Neural cell (in vitro differentiated cells): ENCODE results near the gene SBSN. TPM values are rescaled to one million over a fixed set of nuclear protein-coding genes. Genes with fewer than 3 reads are reported as not detected.

ENCODE experiments used
- H2AFZ ChIP-seq: fragments of 200-600, 300-800 bp; sonication (generic), shearing (Covaris generic); 2 replicates; pipeline ENCODE4 v1.6.0; 2014; ENCODE audit warnings: low read depth, mild to moderate bottlenecking, antibody characterized with exemption, low read length, moderate library complexity
- H3F3A ChIP-seq: fragments of 200-600 bp; shearing (Covaris generic); 2 replicates; pipeline ENCODE4 v1.6.1; 2016; ENCODE audit warnings: mild to moderate bottlenecking, moderate library complexity, mixed read lengths, antibody characterized with exemption, low read length; ENCODE audit not compliant: insufficient read depth, poor library complexity, severe bottlenecking
- H3K27ac ChIP-seq: fragments of 200-600, 300-800 bp; sonication (generic), shearing (Covaris generic); 2 replicates; pipeline ENCODE4 v1.5.1; 2014; ENCODE audit warnings: mild to moderate bottlenecking, low read length, moderate library complexity
- H3K27me3 ChIP-seq: fragments of 300-800, 200-600 bp; sonication (generic), shearing (Covaris generic); 2 replicates; pipeline ENCODE4 v1.6.0; 2014; ENCODE audit warnings: mild to moderate bottlenecking, low read depth, low read length, moderate library complexity; ENCODE audit not compliant: insufficient read depth
- H3K36me3 ChIP-seq: fragments of 300-800, 200-600 bp; sonication (generic), shearing (Covaris generic); 2 replicates; pipeline ENCODE4 v1.5.1; 2014; ENCODE audit warnings: mild to moderate bottlenecking, antibody characterized with exemption, low read length, moderate library complexity; ENCODE audit not compliant: insufficient read depth
- H3K4me2 ChIP-seq: fragments of 300-800, 200-600 bp; sonication (generic), shearing (Covaris generic); 2 replicates; pipeline ENCODE4 v1.6.0; 2014; ENCODE audit warnings: mild to moderate bottlenecking, low read length
- H3K4me3 ChIP-seq: fragments of 300-800, 200-600 bp; sonication (generic), shearing (Covaris generic); 2 replicates; pipeline ENCODE4 v1.5.1; 2014; ENCODE audit warnings: mild to moderate bottlenecking, low read length, moderate library complexity
- H3K79me2 ChIP-seq: fragments of 200-600 bp; shearing (Covaris generic); replicated peaks from 2 replicates; pipeline ENCODE4 v1.6.0; 2014; ENCODE audit warnings: mild to moderate bottlenecking, low read length, moderate library complexity; ENCODE audit not compliant: insufficient read depth
- H3K9ac ChIP-seq: fragments of 300-800, 200-600 bp; sonication (generic), shearing (Covaris generic); 2 replicates; pipeline ENCODE4 v1.6.1; 2016; ENCODE audit warnings: mild to moderate bottlenecking, low read length, mixed read lengths
- H3K9me2 ChIP-seq: fragments of 200-600 bp; shearing (Covaris generic); 2 replicates; pipeline ENCODE4 v1.6.1; 2016; ENCODE audit warnings: mild to moderate bottlenecking, low read length, mixed read lengths; ENCODE audit not compliant: insufficient read depth
- H3K9me3 ChIP-seq: fragments of 200-600, 300-800 bp; sonication (generic), shearing (Covaris generic); 2 replicates; pipeline ENCODE4 v1.6.1; 2016; ENCODE audit warnings: mild to moderate bottlenecking, mixed run types, low read length, moderate library complexity, mixed read lengths
- H4K20me1 ChIP-seq: fragments of 200-600 bp; shearing (Covaris generic); 2 replicates; pipeline ENCODE4 v1.6.1; 2016; ENCODE audit warnings: mild to moderate bottlenecking, mixed run types; ENCODE audit not compliant: insufficient read depth
- CTCF ChIP-seq: fragments of 450-650 bp; IDR thresholded peaks from 2 replicates; pipeline ENCODE4 v1.5.1; 2014; ENCODE audit warnings: antibody characterized with exemption, mild to moderate bottlenecking, moderate library complexity; ENCODE audit not compliant: poor library complexity, severe bottlenecking
- EP300 ChIP-seq: fragments of 450-650 bp; conservative IDR thresholded peaks from 2 replicates; pipeline ENCODE4 v1.6.1; 2014; ENCODE audit warnings: antibody characterized with exemption, mild to moderate bottlenecking, moderate library complexity; ENCODE audit not compliant: poor library complexity, severe bottlenecking
- EZH2 ChIP-seq: fragments of 200-600, 300-800 bp; shearing (Covaris generic), sonication (generic); IDR thresholded peaks from 2 replicates; pipeline ENCODE4 v1.6.1; 2014; ENCODE audit warnings: antibody characterized with exemption, low read length, borderline replicate concordance, mild to moderate bottlenecking; ENCODE audit not compliant: insufficient read depth, poor library complexity, severe bottlenecking
- MXI1 ChIP-seq: fragments of 450-650 bp; conservative IDR thresholded peaks from 2 replicates; pipeline ENCODE4 v1.6.1; 2014; ENCODE audit warnings: antibody characterized with exemption, mild to moderate bottlenecking; ENCODE audit not compliant: poor library complexity, severe bottlenecking
- POLR2AphosphoS5 ChIP-seq: IDR thresholded peaks from 2 replicates; pipeline ENCODE4 v1.6.1; 2012
- RAD21 ChIP-seq: fragments of 450-650 bp; conservative IDR thresholded peaks from 2 replicates; pipeline ENCODE4 v1.6.1; 2014; ENCODE audit warnings: antibody characterized with exemption, mild to moderate bottlenecking, moderate library complexity
- REST ChIP-seq: IDR thresholded peaks from 2 replicates; pipeline ENCODE4 v1.6.1; 2012; ENCODE audit warnings: borderline replicate concordance
- SMC3 ChIP-seq: fragments of 450-650 bp; conservative IDR thresholded peaks from 2 replicates; pipeline ENCODE4 v1.6.1; 2014; ENCODE audit warnings: antibody characterized with exemption, mild to moderate bottlenecking, moderate library complexity; ENCODE audit not compliant: poor library complexity
- TAF1 ChIP-seq: IDR thresholded peaks from 2 replicates; pipeline ENCODE4 v1.6.1; 2012; ENCODE audit warnings: low read depth
- polyA plus RNA-seq: library from polyadenylated mRNA; depleted of rRNA; stranded (reverse); fragments of >200 nt; gene quantifications from 2 replicates; pipeline ENCODE4 v1.2.3, GENCODE V29; 2014

Gene SBSN
- polyA plus RNA-seq, 1 donor from 2014 or later: not detected

GRCh38 chr19:35561436-35561835 is 33.3 kb upstream of the SBSN start:
- no peak overlapping the region for H2AFZ ChIP-seq
- H3K4me2 ChIP-seq: no peak overlapping the region
- H3K36me3 ChIP-seq: no peaks in the 10 kb centered on the region
- H3K4me3 ChIP-seq: no peak overlapping the region
- H3K79me2 ChIP-seq: no peaks in the 10 kb centered on the region
- no peaks in the 10 kb centered on the region for H3K9me3 ChIP-seq
- H3K9me2 ChIP-seq: no peaks in the 10 kb centered on the region
- no peaks in the 10 kb centered on the region for H3F3A ChIP-seq
- H4K20me1 ChIP-seq: no peaks in the 10 kb centered on the region
- H3K9ac ChIP-seq: no peak overlapping the region
- TF ChIP-seq EP300 (no peak), RAD21 (no peak), POLR2AphosphoS5 (no peak), SMC3 (no peak), MXI1 (no peak), REST (no peak), TAF1 (no peak), EZH2 (no peak), CTCF (no peak)
- H3K27me3 ChIP-seq: peaks cover 30% of the 10 kb centered on the region
- H3K27ac ChIP-seq: no peak overlapping the region

- H3K27me3 ChIP-seq: peaks cover 30% of the 10 kb centered on the region
- no peak overlapping the region for H2AFZ ChIP-seq
- no peak overlapping the region for H3K27ac ChIP-seq
- H3K9me3 ChIP-seq: no peaks in the 10 kb centered on the region
- H3K36me3 ChIP-seq: no peaks in the 10 kb centered on the region
- H3K4me3 ChIP-seq: no peak overlapping the region
- no peak overlapping the region for H3K9ac ChIP-seq
- H3K79me2 ChIP-seq: no peaks in the 10 kb centered on the region
- no peaks in the 10 kb centered on the region for H3F3A ChIP-seq
- H3K4me2 ChIP-seq: no peak overlapping the region
- no peaks in the 10 kb centered on the region for H3K9me2 ChIP-seq
- no peaks in the 10 kb centered on the region for H4K20me1 ChIP-seq
- TF ChIP-seq RAD21 (no peak), EZH2 (no peak), POLR2AphosphoS5 (no peak), EP300 (no peak), MXI1 (no peak), REST (no peak), TAF1 (no peak), SMC3 (no peak), CTCF (no peak)
Observed at GRCh38 chr19:35560677-35561076, 32.6 kb upstream of the SBSN start.
